ENCODE data around the gene EPB41L4B. TPM values are rescaled to one million over a fixed set of nuclear protein-coding genes. Genes with fewer than 3 reads are reported as not detected.

EPB41L4B gene
- total and polyA plus RNA-seq, 2 of the 4 experiments (the other 2 are of a cell fraction): 0.36 to 0.54 TPM

DNA sequence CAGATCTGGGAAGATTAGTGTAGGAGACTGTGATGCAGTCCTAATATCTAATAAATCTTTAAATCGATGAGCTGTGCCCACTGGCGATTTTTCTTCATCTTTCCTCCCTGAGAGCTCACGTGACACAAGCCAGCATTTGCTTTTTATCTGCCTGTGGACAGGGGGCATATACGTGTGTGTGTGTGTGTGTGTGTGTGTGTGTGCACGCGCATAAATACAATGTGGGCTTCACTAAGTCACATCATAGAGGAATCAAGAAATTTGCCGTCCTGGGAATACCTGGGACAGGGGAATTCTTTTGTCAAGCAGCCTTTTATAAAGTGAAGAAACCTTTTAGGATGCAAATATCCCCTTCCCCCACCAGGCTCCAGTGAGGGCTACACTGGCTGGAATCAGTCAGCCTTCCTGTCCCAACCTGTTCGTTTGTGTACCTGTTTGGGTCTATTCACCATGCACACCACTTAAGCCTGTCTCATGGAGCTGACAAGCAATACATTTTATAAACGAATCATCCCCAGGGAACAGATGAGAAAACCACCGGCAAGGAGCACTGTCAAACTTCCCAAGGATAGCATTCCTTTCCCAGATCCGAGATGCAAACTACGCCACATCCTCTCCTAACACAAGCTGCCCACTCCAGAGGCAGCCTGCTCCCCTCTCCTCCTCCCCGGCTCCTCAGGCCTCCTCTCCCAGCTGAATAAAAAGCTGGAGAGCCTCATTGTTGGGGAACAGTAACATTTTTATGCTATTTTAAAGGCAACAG lies 2.7 kb downstream of the EPB41L4B start (continued):
- TF ChIP-seq RFX5 (IDR thresholded peaks at IDR 0.05; ENCODE audit: low read depth, low read length): no peak

DNA sequence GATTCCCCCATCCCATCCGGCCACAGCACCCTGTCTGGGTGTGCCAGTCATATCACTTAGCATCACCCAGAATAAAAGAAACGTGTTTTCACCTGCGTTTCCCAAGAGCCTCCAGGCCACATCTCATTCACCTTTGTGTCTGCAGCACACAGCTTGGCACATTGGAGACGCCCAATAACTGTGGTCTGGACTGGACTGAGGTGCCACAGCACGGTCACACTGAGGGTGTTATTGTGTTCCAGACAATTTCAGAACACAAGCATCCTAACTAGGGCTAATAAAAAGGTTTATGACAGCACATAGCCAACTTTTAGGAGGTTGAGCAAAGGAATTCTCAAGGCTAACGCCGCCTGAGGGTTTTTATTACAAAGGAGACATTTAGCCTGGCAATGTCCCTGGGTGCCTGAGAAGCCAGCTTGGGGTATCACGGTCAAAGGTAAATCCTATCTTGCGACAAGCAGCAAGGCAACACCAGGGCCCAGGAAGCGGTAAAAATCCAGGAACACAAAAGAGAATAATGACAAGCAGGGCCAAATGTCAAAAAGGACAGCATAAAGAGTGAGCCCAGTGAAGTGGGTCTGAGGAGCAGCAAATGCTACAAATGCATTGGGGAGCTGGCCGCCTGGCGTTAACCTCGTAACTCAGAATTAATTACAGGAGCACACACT lies 3.4 kb downstream of the EPB41L4B start:
- H3K14ac ChIP-seq (replicated peaks; ENCODE audit: low read depth, low read length): no peak overlapping the region
- no peak overlapping the region for H2BK15ac ChIP-seq (ENCODE audit: low read depth, low read length)
- H4K91ac ChIP-seq (ENCODE audit: insufficient read depth, low read depth, low read length): no peak overlapping the region
- no peak overlapping the region for H2AFZ ChIP-seq (replicated peaks; ENCODE audit: low read length, poor library complexity)
- H3K4me3 ChIP-seq (ENCODE audit: insufficient read depth, low read depth, low read length): no peak overlapping the region
- DNase-seq (no peak), ATAC-seq (ENCODE audit: low read depth) (no peak)
- H2BK120ac ChIP-seq (ENCODE audit: low read depth, low read length): no peak overlapping the region
- H3K4ac ChIP-seq (ENCODE audit: low read depth, low read length): no peak overlapping the region
- no peak overlapping the region for H4K5ac ChIP-seq (ENCODE audit: low read depth, low read length)
- no peaks in the 10 kb centered on the region for H3K36me3 ChIP-seq (ENCODE audit: control insufficient read depth, insufficient read depth, low read length)
- 82% methylated on average over 3 of the region's 13 CpGs; no CpG with 5 or more reads in 1 of the 2 experiments for WGBS, 2 experiments (ENCODE audit: extremely low coverage in 2 of 2, insufficient read length in 1 of 2)
- ChIA-PET CTCF (interaction anchor here (1.1 kb wide), 1 partner anchor 21 kb away, joined by 3 read pairs; no protein-coding TSS in a partner anchor), POLR2A (ENCODE audit: unreplicated experiment) (no interaction called here)
- no peaks in the 10 kb centered on the region for H3K79me1 ChIP-seq (ENCODE audit: low read depth in 1 of 2, low read length in 2 of 2)
- H2BK20ac ChIP-seq (ENCODE audit: low read depth, low read length): no peak overlapping the region
- dilution Hi-C loops (cut with HindIII; ENCODE audit: low sequenced_read_pairs, unreplicated experiment): no loop called here
- peaks cover 2% of the 10 kb centered on the region for H3K4me1 ChIP-seq (ENCODE audit: control insufficient read depth, insufficient read depth, low read length)
- no peak overlapping the region for H3K9ac ChIP-seq (ENCODE audit: low read depth, low read length)
- no peak overlapping the region for H3K27ac ChIP-seq (ENCODE audit: insufficient read depth, low read length)
- H2AK9ac ChIP-seq (replicated peaks; ENCODE audit: low read depth, low read length, poor library complexity): no peak overlapping the region
- no TSS peak for BruUV-seq (replicated peaks)
- H3K56ac ChIP-seq (ENCODE audit: extremely low read depth, insufficient read depth, low read length): no peak overlapping the region
- no peaks in the 10 kb centered on the region for H4K20me1 ChIP-seq (ENCODE audit: insufficient read depth, low read length)
- H3K23ac ChIP-seq (ENCODE audit: low read depth, low read length): no peak overlapping the region; the same call in 1 of the 2 replicates
- in situ Hi-C loops (cut with MboI; ENCODE audit: low sequenced_read_pairs): loop anchor here (5.0 to 25.0 kb wide), 3 partner anchors 70 to 255 kb away; no protein-coding TSS in a partner anchor
- no peak overlapping the region for H2BK5ac ChIP-seq (ENCODE audit: low read depth, low read length, poor library complexity, severe bottlenecking)
- H4K8ac ChIP-seq (ENCODE audit: low read depth in 2 of 2, low read length in 2 of 2): no peak overlapping the region
- no peak overlapping the region for H2AK5ac ChIP-seq (ENCODE audit: low read depth, low read length)
- peaks cover 65% of the 10 kb centered on the region for H3K27me3 ChIP-seq (ENCODE audit: control insufficient read depth, insufficient read depth, low read length)
- H3K4me2 ChIP-seq (ENCODE audit: low read depth, low read length): no peak overlapping the region
- TF ChIP-seq MXI1 (IDR thresholded peaks at IDR 0.05; ENCODE audit: borderline replicate concordance, low read depth, low read length): no peak
- TF ChIP-seq BHLHE40 (IDR thresholded peaks at IDR 0.05; ENCODE audit: low read depth, low read length): no peak
- TF ChIP-seq SMC3 (IDR thresholded peaks at IDR 0.05; ENCODE audit: low read depth, low read length): no peak
- TF ChIP-seq NFE2L2 (IDR thresholded peaks at IDR 0.05; ENCODE audit: low read depth, low read length): no peak
- TF ChIP-seq CEBPB (IDR thresholded peaks at IDR 0.05; ENCODE audit: low read depth, low read length): no peak
- no peak for TF ChIP-seq RAD21 (IDR thresholded peaks at IDR 0.05; ENCODE audit: low read length)
- TF ChIP-seq RCOR1 (IDR thresholded peaks at IDR 0.05; ENCODE audit: insufficient replicate concordance, low read length): no peak
- no peak for TF ChIP-seq FOS (IDR thresholded peaks at IDR 0.05; ENCODE audit: low read depth, low read length)
- TF ChIP-seq, protein P1, sequence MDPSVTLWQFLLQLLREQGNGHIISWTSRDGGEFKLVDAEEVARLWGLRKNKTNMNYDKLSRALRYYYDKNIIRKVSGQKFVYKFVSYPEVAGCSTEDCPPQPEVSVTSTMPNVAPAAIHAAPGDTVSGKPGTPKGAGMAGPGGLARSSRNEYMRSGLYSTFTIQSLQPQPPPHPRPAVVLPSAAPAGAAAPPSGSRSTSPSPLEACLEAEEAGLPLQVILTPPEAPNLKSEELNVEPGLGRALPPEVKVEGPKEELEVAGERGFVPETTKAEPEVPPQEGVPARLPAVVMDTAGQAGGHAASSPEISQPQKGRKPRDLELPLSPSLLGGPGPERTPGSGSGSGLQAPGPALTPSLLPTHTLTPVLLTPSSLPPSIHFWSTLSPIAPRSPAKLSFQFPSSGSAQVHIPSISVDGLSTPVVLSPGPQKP (IDR thresholded peaks at IDR 0.05; ENCODE audit: borderline replicate concordance, low read depth, low read length): no peak
- no peak overlapping the region for H3K18ac ChIP-seq (ENCODE audit: low read depth, low read length)
- no peaks in the 10 kb centered on the region for H3K9me3 ChIP-seq (ENCODE audit: control insufficient read depth, insufficient read depth, low read length)
- no peaks in the 10 kb centered on the region; the same call in 1 of the 2 replicates for H3K9me1 ChIP-seq (ENCODE audit: insufficient read depth, low read length)
- intact Hi-C loops (cut with micrococcal nuclease): no loop called here

All from IMR-90 (cell line).